Non-pigmented ciliary epithelial cell (primary cell): ENCODE measurements around the gene SYNE3.
"Not testable (repeated sequence)": the region's sequence is repeated elsewhere in the genome, so short reads cannot be mapped to it uniquely, and the experiment has no call there.

ENCODE experiments used
- DNase-seq: peaks from one replicate; pipeline ENCODE4 v3.0.0-alpha.2; 2010; ENCODE audit warnings: low read depth

SYNE3 gene

GRCh38 chr14:95523815-95524448 is 7.5 kb upstream of the SYNE3 start:
- no peak for DNase-seq

DNA sequence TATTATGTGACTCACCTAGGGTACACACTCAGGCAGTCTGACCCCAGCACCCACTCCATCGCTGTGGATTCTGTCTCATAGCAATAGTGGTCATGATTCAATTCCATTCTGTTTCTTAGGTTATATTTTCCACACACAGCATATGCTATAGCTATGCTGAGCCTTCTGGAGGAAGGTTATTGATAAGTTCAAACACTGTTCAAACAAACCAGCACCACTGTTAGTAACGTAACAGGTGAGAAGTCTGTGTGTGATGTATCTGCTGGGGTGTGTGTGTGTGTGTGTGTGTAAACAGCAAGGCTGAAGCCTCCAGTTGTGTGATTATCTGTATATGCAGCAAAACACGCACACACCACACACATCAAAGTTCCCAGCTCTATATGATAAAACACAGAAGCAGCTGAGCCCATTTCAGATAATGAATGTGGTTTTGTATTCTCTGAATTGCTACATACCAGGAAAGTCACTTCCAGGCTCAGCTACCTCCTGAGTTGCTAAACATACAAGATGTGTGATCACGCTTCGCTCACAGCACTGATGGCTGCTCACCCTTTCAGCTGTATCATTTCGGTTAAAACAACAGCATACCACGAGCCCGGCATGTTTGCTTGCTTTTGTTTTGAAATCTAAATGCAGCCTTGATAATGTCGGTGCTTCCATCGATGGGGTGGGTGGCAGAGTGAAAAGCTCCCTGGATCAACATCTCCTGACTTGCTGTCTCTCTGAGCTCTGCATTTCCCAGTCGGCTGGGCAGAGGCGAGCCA is 6.8 kb upstream of the SYNE3 start:
- no peak for DNase-seq

- DNase-seq = no peak
Observed at GRCh38 chr14:95522556-95522955, 6.1 kb upstream of the SYNE3 start.

GRCh38 chr14:95522116-95522515 is 5.7 kb upstream of the SYNE3 start:
- DNase-seq = no peak

GRCh38 chr14:95521001-95521400 is 4.6 kb upstream of the SYNE3 start:
- DNase-seq = no peak

GRCh38 chr14:95520346-95520745 is 3.9 kb upstream of the SYNE3 start:
- DNase-seq = no peak

DNA sequence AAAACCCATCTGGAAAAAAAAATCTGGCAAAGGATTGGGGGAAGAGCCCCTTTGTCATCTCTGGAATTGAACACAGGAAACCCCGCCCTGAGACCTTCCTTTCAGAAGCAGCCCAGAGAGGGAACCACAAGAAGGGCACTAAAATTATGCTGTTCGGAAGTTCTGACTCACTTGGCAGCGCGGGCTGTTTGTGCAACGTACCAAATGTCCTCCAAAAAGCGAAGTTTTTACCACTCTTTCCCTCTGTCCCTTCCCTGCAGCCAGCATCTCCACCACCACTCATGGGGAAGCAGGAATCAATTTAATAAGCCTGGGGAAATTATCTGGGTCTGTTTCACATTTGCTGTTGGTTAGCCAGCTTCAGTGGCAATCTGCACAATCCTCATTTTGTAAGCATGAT is 3.2 kb upstream of the SYNE3 start:
- no peak for DNase-seq

DNA sequence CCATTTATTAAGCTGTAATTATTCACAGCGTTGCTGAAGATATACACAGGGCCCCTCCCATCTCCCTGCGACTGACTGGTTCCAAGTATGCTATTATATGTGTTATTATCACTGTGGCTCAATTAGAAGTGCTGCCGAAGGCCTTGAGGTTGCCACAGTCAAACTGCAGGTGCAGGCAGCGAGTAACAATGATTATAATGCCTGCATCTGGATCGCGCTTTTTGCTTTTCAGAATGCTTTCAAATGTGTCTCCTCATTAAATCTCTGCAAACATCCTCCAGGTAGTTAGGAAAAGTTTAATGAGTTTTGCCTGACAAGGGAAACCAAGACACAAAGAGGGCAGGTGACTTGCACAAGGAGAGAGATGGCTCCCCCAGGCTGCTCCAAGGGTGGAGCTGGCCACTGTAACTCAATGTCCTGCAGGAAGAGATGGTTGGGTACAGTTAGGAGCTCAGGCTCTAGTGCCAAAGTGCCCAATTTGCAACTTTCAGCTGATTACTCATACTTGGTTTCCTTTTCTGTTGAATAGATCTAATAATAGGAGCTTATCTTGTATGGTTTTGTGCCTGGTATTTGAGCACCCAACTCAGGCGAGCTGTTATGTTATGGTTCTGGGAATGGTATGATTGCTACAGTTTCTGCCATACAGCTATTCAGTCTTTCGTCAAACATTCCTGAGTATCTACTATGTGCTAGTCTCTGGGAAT is 1.7 kb upstream of the SYNE3 start:
- no peak for DNase-seq

GRCh38 chr14:95515596-95516552 is 576 bp downstream of the SYNE3 start:
- DNase-seq = no peak

- no peak for DNase-seq
Observed at GRCh38 chr14:95515080-95515489, 1.4 kb downstream of the SYNE3 start.

- no peak for DNase-seq
Observed at GRCh38 chr14:95514131-95515079, 2.0 kb downstream of the SYNE3 start.

- DNase-seq = no peak
Observed at GRCh38 chr14:95513291-95513690, 3.2 kb downstream of the SYNE3 start.

GRCh38 chr14:95511687-95512086 is 4.8 kb downstream of the SYNE3 start:
- no peak for DNase-seq

DNA sequence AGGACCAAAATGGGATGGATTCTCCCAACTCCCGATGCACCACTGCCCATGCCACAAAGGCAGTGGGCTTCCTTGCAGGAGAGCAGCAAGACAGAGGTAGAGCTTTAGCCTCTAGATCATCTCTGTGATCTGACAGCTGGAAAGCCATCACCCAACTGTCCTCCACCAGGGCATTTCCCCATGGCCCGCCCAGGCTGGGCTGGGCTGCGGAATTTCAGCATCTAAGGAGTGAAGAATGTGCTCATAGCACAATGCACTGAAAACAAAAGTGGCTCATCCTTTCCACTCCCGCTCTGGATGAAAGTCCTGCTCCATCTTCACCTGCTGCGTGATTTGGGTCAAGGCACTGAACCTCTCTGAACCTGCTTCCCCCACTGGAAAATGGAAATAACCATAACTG is 5.6 kb downstream of the SYNE3 start:
- DNase-seq = no peak

GRCh38 chr14:95510344-95510743 is 6.1 kb downstream of the SYNE3 start:
- not testable (repeated sequence) for DNase-seq

DNA sequence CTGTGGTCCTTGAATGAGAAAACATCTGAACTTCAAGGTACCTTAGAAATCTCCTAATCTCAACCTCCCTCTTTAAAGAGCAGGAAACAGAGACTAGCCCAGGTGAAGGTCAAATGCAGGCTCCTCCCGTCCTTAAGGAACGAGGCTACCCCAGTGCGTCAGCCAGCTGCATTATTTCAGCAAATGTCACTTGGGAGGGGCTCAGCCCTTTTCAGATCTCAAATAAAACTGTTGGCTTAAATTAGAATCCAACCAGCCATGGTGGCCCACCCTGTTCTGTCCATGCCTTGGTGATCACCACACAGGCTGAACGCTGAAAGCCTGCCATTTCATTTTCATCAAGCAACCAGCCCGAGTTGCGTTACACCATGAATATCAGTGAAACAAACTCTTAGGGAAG is 7.0 kb downstream of the SYNE3 start:
- DNase-seq = no peak

GRCh38 chr14:95508377-95508776 is 8.1 kb downstream of the SYNE3 start:
- DNase-seq = no peak

GRCh38 chr14:95507701-95508103 is 8.7 kb downstream of the SYNE3 start:
- DNase-seq = no peak

DNA sequence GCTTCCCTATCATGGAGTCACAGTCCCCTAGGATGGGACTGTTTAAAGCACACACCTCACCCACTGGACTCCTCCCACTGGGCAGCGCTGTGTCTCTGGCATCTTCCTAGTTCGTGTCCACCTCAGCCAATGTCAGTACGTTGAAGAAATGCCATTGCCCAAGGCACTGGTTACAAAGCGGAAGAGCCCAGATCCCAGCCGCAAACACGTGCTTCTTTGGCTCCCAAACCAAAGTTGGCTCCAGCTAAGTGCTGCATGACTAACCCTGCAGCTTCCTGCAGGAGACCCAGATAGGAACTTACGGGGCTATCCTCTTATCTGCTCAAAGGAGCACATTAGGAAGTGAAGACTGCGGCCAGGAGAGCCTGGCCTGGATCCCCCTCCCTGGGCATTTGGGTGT is 9.3 kb downstream of the SYNE3 start:
- no peak for DNase-seq

DNA sequence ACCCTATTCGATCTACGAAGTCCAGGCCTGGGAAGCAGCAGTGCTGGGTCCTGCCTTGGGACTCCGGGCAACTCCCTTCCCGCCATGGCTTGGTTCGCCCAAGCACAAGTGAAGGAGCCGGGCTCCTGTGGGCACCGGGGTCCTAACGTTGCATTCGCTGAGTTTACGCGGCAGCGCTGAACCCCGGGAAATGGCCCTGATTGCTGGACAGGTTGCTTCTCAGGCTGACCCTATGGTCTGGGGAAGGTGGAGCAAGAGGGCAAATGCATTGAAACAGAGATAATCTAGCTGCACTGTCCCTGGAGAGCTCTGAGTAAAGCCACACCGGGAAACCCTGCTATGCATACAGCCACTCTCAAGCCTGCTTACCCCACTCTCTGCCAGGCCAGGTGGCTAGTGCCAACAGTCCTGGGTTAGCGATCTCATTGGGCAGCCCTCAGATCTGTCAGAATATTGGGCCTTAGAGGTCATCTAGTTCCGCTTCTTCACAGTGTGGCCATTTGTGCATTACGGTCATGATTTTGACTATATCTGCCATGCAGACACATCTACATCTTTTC is 11.3 kb downstream of the SYNE3 start:
- no peak for DNase-seq
